ENCODE data around the gene USP54. TPM values are rescaled to one million over a fixed set of nuclear protein-coding genes. Genes with fewer than 3 reads are reported as not detected.

USP54 gene
- total and polyA plus RNA-seq, 9 of the 15 experiments (the other 6 are each of a cell fraction or from before 2014, with no cell fraction given) = 3.8 to 40.1 (median 16.9) TPM

DNA sequence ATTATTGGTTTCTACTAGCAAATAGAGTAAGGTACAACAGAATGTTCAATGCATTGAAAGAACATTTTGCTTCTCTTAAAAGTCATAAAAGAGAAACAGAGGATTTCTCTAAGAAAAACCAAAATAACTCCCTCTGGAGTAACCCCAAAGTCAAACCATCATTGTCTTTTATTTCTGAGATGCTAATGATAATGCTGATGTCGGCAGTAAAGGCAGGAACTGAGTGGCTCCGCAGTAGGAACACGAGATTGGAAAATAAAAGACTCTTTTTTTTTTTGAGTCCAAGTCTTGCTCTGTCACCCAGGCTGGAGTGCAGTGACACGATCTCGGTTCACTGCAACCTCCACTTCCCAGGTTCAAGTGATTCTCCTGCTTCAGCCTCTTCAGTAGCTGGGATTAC is 2.7 kb upstream of the USP54 start:
- Histone ChIP-seq H2AFZ (ENCODE audit: low read depth, low read length) (no peak overlapping the region), H3K9me3 (replicated peaks; ENCODE audit: control insufficient read depth, insufficient read depth, low read depth, low read length) (no peaks in the 10 kb centered on the region), H3K36me3 (ENCODE audit: control insufficient read depth, insufficient read depth, low read length) (no peaks in the 10 kb centered on the region), H3K27ac (ENCODE audit: extremely low read depth, low read depth, low read length) (no peak overlapping the region), H4K20me1 (replicated peaks; ENCODE audit: control insufficient read depth, insufficient read depth, low read length) (no peaks in the 10 kb centered on the region), H3K27me3 (ENCODE audit: control insufficient read depth in 2 of 2, insufficient read depth in 2 of 2, low read length in 2 of 2) (no peaks in the 10 kb centered on the region), H3K4me3 (no peak overlapping the region), H3K9me1 (ENCODE audit: control insufficient read depth, insufficient read depth, low read length) (no peaks in the 10 kb centered on the region), H3K4me2 (ENCODE audit: insufficient read depth, low read length) (no peak overlapping the region), H3K79me2 (ENCODE audit: control insufficient read depth, insufficient read depth, low read length) (no peaks in the 10 kb centered on the region), H3K4me1 (replicated peaks in 1 of 2; ENCODE audit: control insufficient read depth in 2 of 2, insufficient read depth in 2 of 2, low read length in 2 of 2) (peaks cover 0 to 25% of the 10 kb centered on the region in 2 experiments; a peak in 4 of 5 replicates), H3K9ac (ENCODE audit: insufficient read depth in 1 of 2, low read depth in 2 of 2, low read length in 2 of 2) (no peak overlapping the region)
- ChIA-PET POLR2A (interaction anchor here (0.5 to 1.3 kb wide), 5 partner anchors 10 to 1453 kb away, joined by 3 to 4 read pairs (median 3); no protein-coding TSS in a partner anchor), CTCF (ENCODE audit: low intra/inter-chr PET ratio) (no interaction called here)
- DNase-seq (ENCODE audit: extremely low read depth in 1 of 4, low spot score in 3 of 4) (no peak), FAIRE-seq (no peak), ATAC-seq (no peak)
- intact Hi-C loops (cut with micrococcal nuclease) = loop anchor here (5.0 kb wide), 1 partner anchor 33 kb away; no protein-coding TSS in a partner anchor
- TF ChIP-seq MAFG (tag; conservative IDR thresholded peaks at IDR 0.05) (peak; percentile 67), C11orf30 (IDR thresholded peaks at IDR 0.05; ENCODE audit: low read depth) (peak; percentile 75), MAFF (IDR thresholded peaks at IDR 0.05; ENCODE audit: low read length) (peak; percentile 85), ZFP30 (CRISPR knock-in tag; IDR thresholded peaks at IDR 0.05; ENCODE audit: borderline replicate concordance) (no peak), SNIP1 (IDR thresholded peaks at IDR 0.05; ENCODE audit: low read depth) (no peak), TARDBP (IDR thresholded peaks at IDR 0.05) (no peak), MAFK (IDR thresholded peaks at IDR 0.05; ENCODE audit: low read length) (peak; percentile 88), ZNF316 (IDR thresholded peaks at IDR 0.05) (peak; percentile 87)
- BruUV-seq (replicated peaks) = no TSS peak
- in situ Hi-C loops (cut with MboI) = no loop called here
- 40% methylated on average over 5 of the region's 5 CpGs for WGBS (ENCODE audit: insufficient coverage, low coverage, missing lambda C conversion rate)

DNA sequence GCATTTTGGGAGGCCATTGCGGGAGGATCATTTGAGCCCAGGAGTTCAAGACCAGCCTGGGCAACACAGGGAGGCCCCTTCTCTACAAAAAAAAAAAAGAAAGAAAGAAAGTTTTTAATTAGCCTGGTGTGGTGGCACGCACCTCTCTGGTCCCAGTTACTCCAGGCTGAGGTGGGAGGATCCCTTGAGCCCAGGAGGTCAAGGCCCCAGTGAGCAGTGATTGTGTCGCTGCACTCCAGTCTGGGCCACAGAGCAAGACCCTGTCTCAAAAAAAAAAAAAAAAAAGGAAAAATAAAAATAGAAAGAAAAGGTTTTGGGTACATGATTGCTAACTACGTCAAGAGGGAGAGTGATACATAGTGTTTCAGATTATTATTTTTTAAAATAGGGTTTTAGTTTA is 2.0 kb upstream of the USP54 start:
- Histone ChIP-seq H3K36me3 (ENCODE audit: control insufficient read depth, insufficient read depth, low read length) (no peaks in the 10 kb centered on the region), H4K20me1 (replicated peaks; ENCODE audit: control insufficient read depth, insufficient read depth, low read length) (no peaks in the 10 kb centered on the region), H3K9me1 (ENCODE audit: control insufficient read depth, insufficient read depth, low read length) (no peaks in the 10 kb centered on the region), H3K4me1 (replicated peaks in 1 of 2; ENCODE audit: control insufficient read depth in 2 of 2, insufficient read depth in 2 of 2, low read length in 2 of 2) (peaks cover 0 to 25% of the 10 kb centered on the region in 2 experiments; a peak in 4 of 5 replicates), H3K27me3 (ENCODE audit: control insufficient read depth in 2 of 2, insufficient read depth in 2 of 2, low read length in 2 of 2) (no peaks in the 10 kb centered on the region), H3K4me3 (no peak overlapping the region), H3K9me3 (replicated peaks; ENCODE audit: control insufficient read depth, insufficient read depth, low read depth, low read length) (no peaks in the 10 kb centered on the region), H3K79me2 (ENCODE audit: control insufficient read depth, insufficient read depth, low read length) (no peaks in the 10 kb centered on the region), H2AFZ (ENCODE audit: low read depth, low read length) (no peak overlapping the region), H3K4me2 (ENCODE audit: insufficient read depth, low read length) (no peak overlapping the region), H3K27ac (ENCODE audit: extremely low read depth, low read depth, low read length) (no peak overlapping the region), H3K9ac (ENCODE audit: insufficient read depth in 1 of 2, low read depth in 2 of 2, low read length in 2 of 2) (no peak overlapping the region)
- TF ChIP-seq HNRNPK (IDR thresholded peaks at IDR 0.05; ENCODE audit: low read depth, low read length, poor library complexity, severe bottlenecking) (no peak), ZC3H8 (IDR thresholded peaks at IDR 0.05) (no peak), ZNF121 (CRISPR knock-in tag; conservative IDR thresholded peaks at IDR 0.05) (peak; percentile 82), HIVEP1 (CRISPR knock-in tag; IDR thresholded peaks at IDR 0.05) (no peak)
- ATAC-seq = no peak
- DNase-seq (ENCODE audit: extremely low read depth in 1 of 4, low spot score in 3 of 4) = no peak
- POLR2A ChIA-PET = no interaction called here
- intact Hi-C loops (cut with micrococcal nuclease) (loop anchor here (5.0 kb wide), 1 partner anchor 34 kb away; no protein-coding TSS in a partner anchor), in situ Hi-C loops (cut with MboI) (no loop called here)
- no peak for FAIRE-seq
- CTCF ChIA-PET (ENCODE audit: low intra/inter-chr PET ratio) = no interaction called here
- WGBS (ENCODE audit: insufficient coverage, low coverage, missing lambda C conversion rate) = 86% methylated on average over 4 of the region's 4 CpGs
- BruUV-seq (replicated peaks) = no TSS peak

All from K562 (cell line).